ENCODE data around the gene PRM3. TPM values are rescaled to one million over a fixed set of nuclear protein-coding genes. Genes with fewer than 3 reads are reported as not detected.

PRM3 gene
- total RNA-seq, 1 experiment from 2014 or later = not detected

- DNase-seq = no peak
- H3K36me3 Mint-ChIP-seq (ENCODE audit: insufficient read depth, unreplicated experiment) = no peaks in the 10 kb centered on the region
- H3K4me1 Mint-ChIP-seq (ENCODE audit: low read depth, unreplicated experiment) = peaks cover 16% of the 10 kb centered on the region
- intact Hi-C loops (cut with micrococcal nuclease; ENCODE audit: unreplicated experiment) = no loop called here
- no peaks in the 10 kb centered on the region for H3K9me3 Mint-ChIP-seq (ENCODE audit: low read depth, unreplicated experiment)
- H3K27ac Mint-ChIP-seq (ENCODE audit: unreplicated experiment) = no peak overlapping the region
- peaks cover 24% of the 10 kb centered on the region for H3K27me3 Mint-ChIP-seq (ENCODE audit: unreplicated experiment)
- CTCF ChIA-PET = interaction anchor here (0.6 to 1.7 kb wide), 5 partner anchors 19 to 308 kb away, joined by 3 to 5 read pairs (median 3); no protein-coding TSS in a partner anchor
- no peak for TF ChIP-seq CTCF (IDR thresholded peaks at IDR 0.05; ENCODE audit: unreplicated experiment)
- no peak overlapping the region for H3K4me3 Mint-ChIP-seq (ENCODE audit: low read depth, unreplicated experiment)
- no TSS peak for BruUV-seq (replicated peaks)
Measured at GRCh38 chr16:11278681-11279628, 5.5 kb upstream of the PRM3 start.

DNA sequence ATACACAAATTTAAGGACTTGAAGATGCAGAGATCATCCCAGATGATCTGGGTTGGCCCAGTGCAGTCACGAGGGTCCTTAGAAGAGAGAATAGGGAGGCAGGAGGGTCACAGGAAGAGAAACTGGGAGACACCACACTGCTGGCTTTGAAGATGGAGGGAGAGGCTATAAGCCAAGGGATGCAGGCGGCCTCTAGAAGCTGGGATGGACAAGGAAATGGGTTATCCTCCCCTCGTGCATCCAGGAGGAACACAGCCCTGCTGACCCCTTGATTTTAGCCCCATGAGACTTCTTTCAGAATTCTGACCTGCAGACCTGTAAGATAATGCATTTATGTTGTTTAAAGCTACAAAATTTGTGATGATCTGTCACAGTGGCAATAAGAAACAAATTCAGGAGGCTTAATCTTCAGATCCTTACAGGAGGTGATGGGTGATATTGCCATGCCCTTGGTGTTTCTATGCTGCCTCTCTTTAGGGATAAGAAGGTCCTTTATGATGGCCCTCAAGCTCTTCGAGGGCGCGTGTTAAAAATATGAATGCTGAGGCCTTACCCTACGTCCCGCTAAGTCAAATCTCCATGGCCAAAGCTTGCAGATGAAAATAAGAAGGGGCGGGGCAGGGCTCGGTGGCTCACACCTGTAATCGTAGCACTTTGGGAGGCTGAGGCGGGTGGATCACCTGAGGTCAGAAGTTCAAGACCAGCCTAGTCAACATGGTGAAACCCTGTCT is 4.3 kb upstream of the PRM3 start:
- no peak for TF ChIP-seq CTCF (IDR thresholded peaks at IDR 0.05; ENCODE audit: unreplicated experiment)
- H3K27me3 Mint-ChIP-seq (ENCODE audit: unreplicated experiment) = peaks cover 12% of the 10 kb centered on the region
- no TSS peak for BruUV-seq (replicated peaks)
- H3K36me3 Mint-ChIP-seq (ENCODE audit: insufficient read depth, unreplicated experiment) = no peaks in the 10 kb centered on the region
- no peak overlapping the region for H3K27ac Mint-ChIP-seq (ENCODE audit: unreplicated experiment)
- no peaks in the 10 kb centered on the region for H3K9me3 Mint-ChIP-seq (ENCODE audit: low read depth, unreplicated experiment)
- DNase-seq = no peak
- peaks cover 16% of the 10 kb centered on the region for H3K4me1 Mint-ChIP-seq (ENCODE audit: low read depth, unreplicated experiment)
- H3K4me3 Mint-ChIP-seq (ENCODE audit: low read depth, unreplicated experiment) = no peak overlapping the region
- CTCF ChIA-PET = no interaction called here
- intact Hi-C loops (cut with micrococcal nuclease; ENCODE audit: unreplicated experiment) = no loop called here

DNA sequence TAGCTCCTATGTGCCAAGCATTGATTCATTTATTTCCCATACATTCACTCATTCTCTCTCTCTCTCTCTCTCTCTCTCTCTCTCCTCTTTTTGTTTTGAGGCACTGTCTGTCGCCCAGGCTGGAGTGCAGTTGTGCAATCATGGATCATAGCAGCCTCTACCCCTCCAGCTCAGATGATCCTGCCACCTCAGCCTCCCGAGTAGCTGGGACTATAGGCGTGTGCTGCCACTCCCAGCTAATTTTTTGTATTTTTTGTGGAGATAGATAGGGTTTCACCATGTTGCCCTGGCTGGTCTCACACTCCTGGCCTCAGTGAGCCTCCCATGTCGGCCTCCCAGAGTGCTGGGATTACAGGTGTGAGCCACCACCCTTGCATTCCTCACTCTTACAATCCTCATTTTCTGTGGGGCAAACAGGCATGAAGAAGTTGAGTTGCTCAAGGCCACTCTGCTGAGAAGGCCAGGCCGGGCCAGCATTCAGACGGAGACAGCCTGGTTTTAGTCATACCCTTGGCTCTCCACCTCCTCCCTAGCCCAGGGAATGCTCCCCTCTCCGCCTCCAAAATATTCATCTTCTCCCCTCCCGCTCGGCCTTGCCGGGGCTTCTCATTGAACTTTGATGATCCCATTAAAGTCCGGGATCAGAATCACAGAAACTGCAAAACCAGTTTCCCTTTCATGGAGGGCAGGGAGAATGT is 3.6 kb upstream of the PRM3 start:
- peaks cover 5% of the 10 kb centered on the region for H3K27me3 Mint-ChIP-seq (ENCODE audit: unreplicated experiment)
- no peaks in the 10 kb centered on the region for H3K36me3 Mint-ChIP-seq (ENCODE audit: insufficient read depth, unreplicated experiment)
- no peak overlapping the region for H3K4me3 Mint-ChIP-seq (ENCODE audit: low read depth, unreplicated experiment)
- H3K27ac Mint-ChIP-seq (ENCODE audit: unreplicated experiment) = no peak overlapping the region
- intact Hi-C loops (cut with micrococcal nuclease; ENCODE audit: unreplicated experiment) = no loop called here
- CTCF ChIA-PET = no interaction called here
- H3K4me1 Mint-ChIP-seq (ENCODE audit: low read depth, unreplicated experiment) = peaks cover 16% of the 10 kb centered on the region
- no peaks in the 10 kb centered on the region for H3K9me3 Mint-ChIP-seq (ENCODE audit: low read depth, unreplicated experiment)
- BruUV-seq (replicated peaks) = no TSS peak
- no peak for DNase-seq
- TF ChIP-seq CTCF (IDR thresholded peaks at IDR 0.05; ENCODE audit: unreplicated experiment) = no peak

- CTCF ChIA-PET = no interaction called here
- Mint-ChIP-seq H3K36me3 (ENCODE audit: insufficient read depth, unreplicated experiment) (no peaks in the 10 kb centered on the region), H3K4me3 (ENCODE audit: low read depth, unreplicated experiment) (no peak within 1 kb of the TSS), H3K4me1 (ENCODE audit: low read depth, unreplicated experiment) (peaks cover 16% of the 10 kb centered on the region), H3K9me3 (ENCODE audit: low read depth, unreplicated experiment) (no peaks in the 10 kb centered on the region), H3K27me3 (ENCODE audit: unreplicated experiment) (no peaks in the 10 kb centered on the region), H3K27ac (ENCODE audit: unreplicated experiment) (no peak within 1 kb of the TSS)
- TF ChIP-seq CTCF (IDR thresholded peaks at IDR 0.05; ENCODE audit: unreplicated experiment) = no peak
- intact Hi-C loops (cut with micrococcal nuclease; ENCODE audit: unreplicated experiment) = no loop called here
- DNase-seq = no peak
- BruUV-seq (replicated peaks) = no TSS peak
Measured at GRCh38 chr16:11276143-11276895, 2.9 kb upstream of the PRM3 start, which contains the start of gene PRM2. TSS of gene PRM2 (minus strand) at chr16:11276480. CDS start at chr16:11276370, 110 bp downstream.

Data from Calu3 (cell line).